CD14-positive monocyte (primary cell): ENCODE measurements around the gene SHC2. TPM values are rescaled to one million over a fixed set of nuclear protein-coding genes. Genes with fewer than 3 reads are reported as not detected.
"Not testable (repeated sequence)": the region's sequence is repeated elsewhere in the genome, so short reads cannot be mapped to it uniquely, and the experiment has no call there.

Experiments used
- DNase-seq, 3 donors: peaks; one replicate each; pipeline ENCODE4 v3.0.0-alpha.2; 2011 to 2022
- H2AFZ ChIP-seq: 2 replicates; pipeline ENCODE4 v1.6.0; 2012; ENCODE audit warnings: mild to moderate bottlenecking, low read depth, low read length, inconsistent platforms; ENCODE audit not compliant: insufficient read depth, poor library complexity, severe bottlenecking
- H3K27ac ChIP-seq, 2 donors: 1 replicate in 1 of 2; 2 replicates in 1 of 2; pipeline ENCODE4 v1.5.1; 2012 to 2013; ENCODE audit warnings: low read length in 2 of 2, control low read depth in 1 of 2, inconsistent platforms in 1 of 2, low read depth in 1 of 2, mild to moderate bottlenecking in 1 of 2
- H3K27me3 ChIP-seq, 2 donors: one replicate each; pipeline versions ENCODE4 v1.6.0 to v1.6.1; 2011 to 2013; ENCODE audit warnings: low read length in 2 of 2; ENCODE audit not compliant: control insufficient read depth in 2 of 2, insufficient read depth in 2 of 2
- H3K36me3 ChIP-seq, 2 donors: replicated peaks in 1 of 2; 1 replicate in 1 of 2; 2 replicates in 1 of 2; pipeline versions ENCODE4 v1.5.1 to v1.6.1; 2012 to 2013; ENCODE audit warnings: low read length in 2 of 2, control low read depth in 1 of 2, inconsistent platforms in 1 of 2, mild to moderate bottlenecking in 1 of 2; ENCODE audit not compliant: insufficient read depth in 2 of 2, control insufficient read depth in 1 of 2
- H3K4me1 ChIP-seq, 2 donors: 1 replicate in 1 of 2; 2 replicates in 1 of 2; pipeline versions ENCODE4 v1.5.1 to v1.6.1; 2012 to 2013; ENCODE audit warnings: low read length in 2 of 2, control low read depth in 1 of 2, inconsistent platforms in 1 of 2, mild to moderate bottlenecking in 1 of 2, moderate library complexity in 1 of 2; ENCODE audit not compliant: insufficient read depth in 2 of 2, control insufficient read depth in 1 of 2
- H3K4me2 ChIP-seq: replicated peaks from 2 replicates; pipeline ENCODE3; 2012; ENCODE audit warnings: low read length, moderate library complexity, mild to moderate bottlenecking; ENCODE audit not compliant: poor library complexity, severe bottlenecking; ENCODE audit errors: extremely low read depth
- H3K4me3 ChIP-seq, 3 experiments: fragments of 200-600 bp in 1 of 3; sonication (generic) in 1 of 3; replicated peaks in 1 of 3; 1 replicate in 2 of 3; 2 replicates in 1 of 3; pipeline ENCODE4 v1.5.1; 2011 to 2013; ENCODE audit warnings: low read length in 3 of 3, mild to moderate bottlenecking in 3 of 3, control low read depth in 2 of 3, low read depth in 2 of 3, inconsistent platforms in 1 of 3, moderate library complexity in 1 of 3
- H3K79me2 ChIP-seq: 2 replicates; pipeline ENCODE4 v1.6.0; 2012; ENCODE audit warnings: mild to moderate bottlenecking, control low read depth, inconsistent platforms, low read length, moderate library complexity; ENCODE audit not compliant: insufficient read depth
- H3K9ac ChIP-seq: 2 replicates; pipeline ENCODE4 v1.6.0; 2017; ENCODE audit warnings: low read length, mild to moderate bottlenecking; ENCODE audit not compliant: insufficient read depth, poor library complexity, severe bottlenecking
- H3K9me3 ChIP-seq, 2 donors: replicated peaks in 1 of 2; 1 replicate in 1 of 2; 2 replicates in 1 of 2; pipeline versions ENCODE4 v1.5.1 to v1.6.1; 2012 to 2013; ENCODE audit warnings: low read length in 2 of 2, control low read depth in 1 of 2; ENCODE audit not compliant: control insufficient read depth in 1 of 2, insufficient read depth in 1 of 2
- H4K20me1 ChIP-seq: 2 replicates; pipeline ENCODE4 v1.6.0; 2012; ENCODE audit warnings: mild to moderate bottlenecking, low read length, control low read depth, moderate library complexity; ENCODE audit not compliant: insufficient read depth
- H3K27ac Mint-ChIP-seq, 7 donors: one replicate each; pipeline ENCODE4 v1.8.0; 2020; ENCODE audit warnings: mild to moderate bottlenecking in 7 of 7, mixed read lengths in 7 of 7, moderate library complexity in 6 of 7, inconsistent platforms in 2 of 7
- H3K27me3 Mint-ChIP-seq, 3 donors: one replicate each; pipeline ENCODE4 v1.8.0; 2021 to 2022; ENCODE audit warnings: low read depth in 3 of 3, mild to moderate bottlenecking in 3 of 3, mixed read lengths in 3 of 3, moderate library complexity in 3 of 3, inconsistent platforms in 1 of 3
- H3K36me3 Mint-ChIP-seq, 2 donors: one replicate each; pipeline ENCODE4 v1.8.0; 2020; ENCODE audit warnings: mixed read lengths in 2 of 2, inconsistent platforms in 1 of 2, mild to moderate bottlenecking in 1 of 2
- H3K4me1 Mint-ChIP-seq: one replicate; pipeline ENCODE4 v1.8.0; 2020; ENCODE audit warnings: mild to moderate bottlenecking, mixed read lengths
- H3K4me3 Mint-ChIP-seq, 2 donors: one replicate each; pipeline ENCODE4 v1.8.0; 2020; ENCODE audit warnings: mild to moderate bottlenecking in 2 of 2, mixed read lengths in 2 of 2, moderate library complexity in 1 of 2
- H3K9me3 Mint-ChIP-seq, 7 donors: one replicate each; pipeline ENCODE4 v1.8.0; 2020 to 2022; ENCODE audit warnings: mixed read lengths in 7 of 7, mild to moderate bottlenecking in 6 of 7, moderate library complexity in 6 of 7, inconsistent platforms in 2 of 7
- CTCF ChIP-seq: fragments of 200-600 bp; IDR thresholded peaks from one replicate; pipeline ENCODE4 v1.8.0; 2022; ENCODE audit warnings: antibody characterized with exemption, mild to moderate bottlenecking
- WGBS: methylation state at CpG from one replicate; pipeline ENCODE4 v1.1.5; 2013; ENCODE audit warnings: missing lambda C conversion rate; ENCODE audit not compliant: insufficient coverage; 5-methylcytosine and 5-hydroxymethylcytosine counted together
- intact Hi-C, 2 donors: fragments of 100-400 bp; cut with micrococcal nuclease; formaldehyde crosslinking; loops; one replicate each; pipeline versions ENCODE4 v1.15.0 to v1.15.1; 2023
- polyA plus RNA-seq, 3 donors: library from polyadenylated mRNA; depleted of rRNA in 1 of 3; unstranded in 2 of 3; stranded (reverse) in 1 of 3; fragments of 300-500 nt in 2 of 3; fragments of >200 nt in 1 of 3; fragmentation: Illumina TruSeq in 2 of 3; gene quantifications; 1 replicate in 2 of 3; 2 replicates in 1 of 3; pipeline ENCODE4 v1.2.3, GENCODE V29; 2012 to 2021

Gene SHC2
- polyA plus RNA-seq, 3 donors: not detected

- H3K4me2 ChIP-seq, DNase-seq, intact Hi-C loops, H3K79me2 ChIP-seq, H3K4me3 ChIP-seq, H2AFZ ChIP-seq, H3K4me1 ChIP-seq, H3K27ac ChIP-seq, H3K4me3 Mint-ChIP-seq, H3K27ac Mint-ChIP-seq, H3K9ac ChIP-seq, H3K27me3 Mint-ChIP-seq, H3K4me1 Mint-ChIP-seq, H3K27me3 ChIP-seq, H4K20me1 ChIP-seq, H3K36me3 ChIP-seq, H3K36me3 Mint-ChIP-seq: not testable (repeated sequence)
- H3K9me3 ChIP-seq: peaks cover 21 to 30% of the 10 kb centered on the region in 2 donors
- peaks cover 20 to 45% (median 34%) of the 10 kb centered on the region in 7 donors for H3K9me3 Mint-ChIP-seq
Observed at GRCh38 chr19:393560-393959, 67.3 kb downstream of the SHC2 start.

GRCh38 chr19:392375-392970 is 68.4 kb downstream of the SHC2 start:
- no peak overlapping the region for H2AFZ ChIP-seq
- H3K27me3 Mint-ChIP-seq: peaks cover 13 to 14% (median 13%) of the 10 kb centered on the region in 3 donors
- H3K4me2 ChIP-seq: no peak overlapping the region
- H3K9me3 Mint-ChIP-seq: peaks cover 20 to 36% (median 31%) of the 10 kb centered on the region in 7 donors
- no peaks in the 10 kb centered on the region for H3K36me3 ChIP-seq
- 60% methylated on average over 8 of the region's 17 CpGs for WGBS
- no peaks in the 10 kb centered on the region for H4K20me1 ChIP-seq
- H3K27ac ChIP-seq: no peak overlapping the region
- no peak overlapping the region for H3K4me3 ChIP-seq
- H3K9ac ChIP-seq: no peak overlapping the region
- peaks cover 0 to 4% of the 10 kb centered on the region in 2 donors for H3K27me3 ChIP-seq
- H3K4me3 Mint-ChIP-seq: no peak overlapping the region
- no peak for DNase-seq
- no peaks in the 10 kb centered on the region for H3K79me2 ChIP-seq
- H3K9me3 ChIP-seq: peaks cover 21 to 27% of the 10 kb centered on the region in 2 donors
- peaks cover 4% of the 10 kb centered on the region for H3K4me1 Mint-ChIP-seq
- intact Hi-C loops: no loop called here
- no peaks in the 10 kb centered on the region for H3K36me3 Mint-ChIP-seq
- no peaks in the 10 kb centered on the region for H3K4me1 ChIP-seq
- no peak for TF ChIP-seq CTCF
- H3K27ac Mint-ChIP-seq: no peak overlapping the region
